Stimulated activated CD8-positive, alpha-beta memory T cell treated with anti-CD3 and anti-CD28 coated beads, Interleukin-7, amount 100 ng/mL, for 1 hour (primary cell): ENCODE results near the gene SPAG5.

Source experiments
- DNase-seq, 2 donors: peaks; one replicate each; pipeline ENCODE4 v3.0.0-alpha.2; 2020; ENCODE audit warnings: low read depth in 2 of 2

The SPAG5 gene

GRCh38 chr17:28598799-28599310 lies at the start of gene SPAG5:
SPAG5 (minus strand) TSS chr17:28599025; CDS start chr17:28598946, 79 bp downstream.
- DNase-seq: peak; percentile 88 to 92

GRCh38 chr17:28646039-28646754 lies 47.4 kb upstream of the SPAG5 start:
- DNase-seq: no peak

- no peak for DNase-seq
Measured at GRCh38 chr17:28645576-28645939, 46.7 kb upstream of the SPAG5 start.

GRCh38 chr17:28644787-28645575 lies 46.2 kb upstream of the SPAG5 start, which contains the start of gene BLTP2:
BLTP2 (minus strand) TSS chr17:28645158; CDS start chr17:28645056, 102 bp downstream.
- DNase-seq: peak; percentile 84 to 89

- DNase-seq: no peak
Measured at GRCh38 chr17:28643983-28644786, 45.4 kb upstream of the SPAG5 start.

GRCh38 chr17:28641579-28641978 lies 42.8 kb upstream of the SPAG5 start:
- DNase-seq: no peak

- no peak for DNase-seq
Measured at GRCh38 chr17:28635506-28635905, 36.7 kb upstream of the SPAG5 start.

GRCh38 chr17:28634206-28634865 lies 35.5 kb upstream of the SPAG5 start:
- no peak for DNase-seq

GRCh38 chr17:28626818-28627217 lies 28.0 kb upstream of the SPAG5 start:
- no peak for DNase-seq

GRCh38 chr17:28624148-28624547 lies 25.3 kb upstream of the SPAG5 start:
- DNase-seq: no peak

- no peak for DNase-seq
Measured at GRCh38 chr17:28623696-28624095, 24.9 kb upstream of the SPAG5 start.

- DNase-seq: no peak
Measured at GRCh38 chr17:28622186-28622585, 23.4 kb upstream of the SPAG5 start.

- DNase-seq: no peak
Measured at GRCh38 chr17:28620010-28620409, 21.2 kb upstream of the SPAG5 start.

GRCh38 chr17:28618464-28618863 lies 19.6 kb upstream of the SPAG5 start:
- DNase-seq: no peak

- no peak for DNase-seq
Measured at GRCh38 chr17:28616281-28616680, 17.5 kb upstream of the SPAG5 start.

- DNase-seq: no peak
Measured at GRCh38 chr17:28615260-28615940, 16.6 kb upstream of the SPAG5 start.

- DNase-seq: no peak
Measured at GRCh38 chr17:28613931-28614381, 15.1 kb upstream of the SPAG5 start, which contains the start of gene RSKR. RSKR (minus strand) TSS chr17:28614185; CDS start chr17:28614161, 24 bp downstream.

GRCh38 chr17:28612936-28613872 lies 14.4 kb upstream of the SPAG5 start:
- no peak for DNase-seq

GRCh38 chr17:28612531-28612930 lies 13.7 kb upstream of the SPAG5 start:
- DNase-seq: no peak

GRCh38 chr17:28610376-28610775 lies 11.6 kb upstream of the SPAG5 start:
- DNase-seq: no peak
